H7 (cell line): Measurements from ENCODE around the gene HSF2. TPM values are rescaled to one million over a fixed set of nuclear protein-coding genes. Genes with fewer than 3 reads are reported as not detected.

Experiments used
- DNase-seq: peaks from one replicate; pipeline ENCODE4 v3.0.0; 2012
- H3K27me3 ChIP-seq: 2 replicates; pipeline ENCODE4 v1.6.0; 2011; ENCODE audit warnings: mild to moderate bottlenecking, low read length; ENCODE audit not compliant: control insufficient read depth, insufficient read depth
- H3K36me3 ChIP-seq: replicated peaks from 2 replicates; pipeline ENCODE4 v1.5.1; 2011; ENCODE audit warnings: low read length; ENCODE audit not compliant: control insufficient read depth, insufficient read depth
- H3K4me3 ChIP-seq: 2 replicates; pipeline ENCODE4 v1.5.1; 2011; ENCODE audit warnings: low read depth, mild to moderate bottlenecking, control low read depth, low read length, moderate library complexity; ENCODE audit not compliant: insufficient read depth
- total RNA-seq: library from RNA; depleted of rRNA; stranded (reverse); fragments of >200 nt; shearing (Covaris generic); gene quantifications from 2 replicates; pipeline ENCODE4 v1.2.3, GENCODE V29; 2014

Gene HSF2
- total RNA-seq, 1 experiment from 2014 or later: 31.6 TPM

DNA sequence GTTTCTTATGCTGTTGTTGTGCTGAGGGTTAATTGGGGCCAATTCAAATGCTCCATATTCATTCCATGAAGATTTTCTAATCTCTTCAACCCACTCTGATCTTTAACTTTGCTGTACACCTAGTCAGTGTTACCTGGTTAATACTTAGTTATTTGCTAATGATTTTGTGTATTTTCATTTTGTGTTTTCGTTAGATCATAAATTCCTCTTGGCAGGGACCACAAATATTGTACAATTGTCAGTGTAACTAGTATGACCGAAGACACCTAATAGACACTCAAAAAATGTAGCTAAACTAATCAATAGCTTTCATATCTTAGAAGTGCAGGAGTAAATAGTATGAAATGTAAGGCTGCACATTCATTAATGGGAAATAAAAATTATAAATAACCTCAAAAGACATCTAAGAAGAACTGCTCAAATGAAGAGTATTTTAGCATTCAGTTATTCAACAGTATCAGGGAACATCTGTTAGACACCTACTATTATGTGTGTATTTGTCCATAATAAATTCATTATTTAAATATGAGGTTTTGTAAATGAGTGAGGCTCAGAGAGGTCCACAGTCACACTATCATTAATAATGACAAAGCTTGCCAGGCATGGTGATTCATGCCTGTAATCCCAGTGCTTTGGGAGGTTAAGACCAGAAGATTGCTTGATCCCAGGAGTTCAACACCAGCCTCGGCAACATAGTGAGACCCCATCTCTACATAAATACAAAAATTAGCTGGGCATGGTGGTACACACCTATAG, 13.4 kb upstream of the HSF2 start:
- H3K27me3 ChIP-seq: peaks cover 59% of the 10 kb centered on the region
- no peak for DNase-seq
- H3K36me3 ChIP-seq: no peaks in the 10 kb centered on the region
- no peak overlapping the region for H3K4me3 ChIP-seq

DNA sequence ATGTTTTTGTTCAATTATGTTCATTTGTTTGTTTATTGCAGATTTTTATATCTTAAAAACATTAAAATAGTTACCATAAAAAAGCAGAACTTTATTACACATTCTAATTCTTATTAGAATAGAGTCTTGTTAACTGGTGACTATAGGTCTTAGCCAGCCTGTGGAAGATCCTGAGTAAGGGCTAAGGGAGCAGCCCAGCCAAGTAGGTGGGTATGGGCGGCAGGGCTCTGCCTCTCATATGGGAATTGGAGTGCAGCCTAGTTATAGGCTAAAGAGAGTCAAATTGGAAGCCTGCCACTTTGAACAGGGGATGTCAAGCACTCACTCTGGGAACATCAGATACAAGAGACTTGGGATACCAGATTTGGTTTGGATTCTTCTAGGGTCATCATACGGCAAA, 10.5 kb upstream of the HSF2 start:
- DNase-seq: no peak
- Histone ChIP-seq H3K4me3 (no peak overlapping the region), H3K27me3 (peaks cover 80% of the 10 kb centered on the region), H3K36me3 (no peaks in the 10 kb centered on the region)

DNA sequence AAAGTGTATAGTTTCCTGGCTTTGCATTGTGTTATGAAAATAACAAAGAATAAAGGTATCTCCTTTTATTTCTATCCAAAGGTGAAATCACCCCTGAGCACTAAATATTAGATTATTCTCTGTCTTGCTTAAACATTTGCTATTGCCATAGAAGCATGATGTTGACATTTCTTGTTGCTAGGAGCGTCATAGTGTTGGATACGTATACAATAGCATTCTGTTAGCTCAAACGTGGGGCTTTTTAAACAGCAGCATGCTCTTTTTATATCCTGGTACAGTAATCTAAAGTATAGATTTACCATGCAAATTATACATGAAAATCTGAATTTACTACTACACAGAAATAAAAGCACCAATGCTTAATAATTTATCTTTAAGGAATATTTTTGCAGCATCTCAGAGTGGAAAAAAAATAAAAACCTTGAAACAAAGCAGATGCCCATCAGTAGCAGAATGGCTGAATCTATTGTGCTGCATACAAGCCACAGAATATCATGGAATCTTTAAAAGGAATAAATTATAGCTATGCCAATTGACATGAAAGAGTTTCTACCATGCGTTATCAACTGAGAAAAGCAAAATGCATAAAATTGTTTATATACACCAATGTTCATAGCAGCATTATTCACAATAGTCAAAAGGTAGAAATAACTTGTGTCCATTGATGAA, 9.6 kb upstream of the HSF2 start:
- peaks cover 87% of the 10 kb centered on the region for H3K27me3 ChIP-seq
- H3K4me3 ChIP-seq: no peak overlapping the region
- no peaks in the 10 kb centered on the region for H3K36me3 ChIP-seq
- DNase-seq: no peak

DNA sequence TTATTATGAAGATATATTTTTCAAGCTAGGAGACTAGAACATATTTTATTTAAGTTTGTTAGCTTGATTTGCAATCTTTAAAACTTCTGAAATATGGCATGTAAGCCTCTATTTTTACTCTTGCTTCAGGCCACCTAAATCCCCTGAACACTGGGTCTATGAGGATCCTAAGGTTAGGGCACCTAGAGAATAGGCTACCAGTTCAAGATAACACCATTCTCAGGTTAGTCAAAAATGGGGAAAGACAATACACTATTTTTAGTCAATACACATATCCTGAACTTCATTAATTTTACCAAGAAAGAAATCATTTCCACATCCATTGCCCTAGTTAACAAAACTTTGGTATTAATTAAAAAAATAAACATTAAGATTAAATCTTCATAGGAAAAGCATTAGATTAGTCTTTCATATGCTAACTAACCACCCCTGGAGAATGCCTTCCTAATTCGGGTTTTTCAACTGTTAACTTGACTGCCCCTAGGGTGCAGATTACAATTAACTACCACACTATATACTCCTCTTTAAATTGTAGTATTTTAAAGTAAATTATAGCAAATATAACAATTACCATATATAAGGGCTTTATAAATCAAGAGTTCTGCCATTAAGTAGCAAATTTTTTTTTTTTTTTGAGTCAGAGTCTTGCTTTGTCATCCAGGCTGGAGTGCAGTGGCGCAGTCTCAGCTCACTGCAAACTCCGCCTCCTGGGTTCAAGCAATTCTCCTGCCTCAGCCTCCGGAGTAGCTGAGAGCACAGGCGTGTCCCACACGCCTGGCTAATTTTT, 6.7 kb upstream of the HSF2 start:
- H3K4me3 ChIP-seq: no peak overlapping the region
- H3K27me3 ChIP-seq: peaks cover 93% of the 10 kb centered on the region
- H3K36me3 ChIP-seq: no peaks in the 10 kb centered on the region
- peak; percentile 7 for DNase-seq

DNA sequence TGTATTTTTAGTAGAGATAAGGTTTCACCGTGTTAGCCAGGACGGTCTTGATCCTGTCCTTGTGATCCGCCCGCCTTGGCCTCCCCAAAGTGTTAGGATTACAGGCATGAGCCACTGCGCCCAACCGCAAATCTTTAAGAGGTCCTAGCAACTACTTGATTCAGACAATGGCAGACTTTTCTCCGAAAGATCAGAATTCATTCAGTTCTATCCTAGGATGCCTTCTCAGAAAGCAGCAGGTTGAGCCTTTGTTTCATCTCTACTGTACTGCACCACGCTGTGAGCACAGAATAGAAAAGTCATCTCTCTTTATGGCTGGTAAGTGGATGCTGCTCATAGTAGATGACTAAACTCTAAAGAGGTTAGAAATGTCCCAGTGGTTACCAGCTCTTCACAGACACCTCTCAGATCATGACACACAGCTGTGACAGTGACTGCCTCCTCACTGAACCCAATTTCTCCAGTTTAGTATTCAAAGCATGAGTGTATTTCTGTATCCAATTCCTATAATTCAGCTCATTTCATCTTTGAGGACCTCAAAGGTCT, 6.0 kb upstream of the HSF2 start:
- Histone ChIP-seq H3K27me3 (peaks cover 90% of the 10 kb centered on the region), H3K36me3 (no peaks in the 10 kb centered on the region), H3K4me3 (no peak overlapping the region)
- no peak for DNase-seq

DNA sequence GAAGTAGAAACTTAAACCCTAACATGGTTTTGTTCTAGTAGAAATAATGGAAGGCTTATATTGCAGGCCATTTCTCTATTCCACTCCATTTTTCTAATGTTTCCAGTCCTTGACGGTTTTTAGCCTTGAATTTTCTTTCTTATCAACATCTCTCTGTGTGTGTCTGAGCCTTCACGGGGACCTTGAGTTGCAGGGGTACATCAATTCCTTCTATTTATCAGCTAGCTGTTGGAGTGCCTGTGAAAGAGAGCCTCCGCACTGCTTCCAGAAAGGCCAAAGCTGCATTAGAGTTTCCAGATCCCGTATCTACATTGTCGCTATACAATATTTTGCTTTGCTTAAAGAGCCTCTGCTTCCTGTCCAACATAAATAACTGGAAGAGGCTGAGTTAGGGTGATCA, 5.4 kb upstream of the HSF2 start:
- Histone ChIP-seq H3K4me3 (no peak overlapping the region), H3K36me3 (no peaks in the 10 kb centered on the region), H3K27me3 (peaks cover 84% of the 10 kb centered on the region)
- DNase-seq: no peak

DNA sequence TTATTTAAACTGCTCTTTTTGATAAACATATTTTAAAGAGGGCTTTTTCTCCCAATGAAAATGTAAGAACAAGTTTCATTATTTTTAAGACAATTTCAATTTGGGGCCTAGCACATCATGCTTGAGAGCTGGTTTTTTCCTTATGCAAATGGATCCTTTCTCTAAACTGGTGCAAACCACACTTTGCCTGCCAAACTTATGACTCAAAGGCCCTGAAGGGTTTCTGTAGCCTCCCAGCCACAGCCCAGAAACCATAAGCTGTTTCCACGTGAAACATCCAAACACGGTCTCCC, 451 bp upstream of the HSF2 start:
- peaks cover 47% of the 10 kb centered on the region for H3K27me3 ChIP-seq
- DNase-seq: no peak
- no peaks in the 10 kb centered on the region; the same call in 1 of the 2 replicates for H3K36me3 ChIP-seq
- 0 out of 2 replicates have a peak overlapping the region, but pooled peaks have one; percentile 9 for H3K4me3 ChIP-seq

DNA sequence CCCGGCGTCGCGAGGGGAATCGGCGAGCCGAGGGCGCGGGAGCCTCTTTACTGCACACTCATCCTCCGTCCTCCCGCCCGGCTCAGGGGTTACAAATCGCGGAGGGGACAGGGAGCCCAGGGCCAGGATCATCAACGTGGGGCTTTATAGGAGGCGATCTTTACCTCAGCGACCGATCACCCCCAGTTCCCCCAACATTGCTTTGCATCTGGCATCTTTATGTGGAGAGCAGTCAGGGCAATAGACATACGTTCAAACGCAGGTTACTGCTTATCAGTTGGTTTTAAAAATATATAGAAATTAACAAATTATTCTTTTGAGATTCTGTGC, 634 bp downstream of the HSF2 start:
- Histone ChIP-seq H3K27me3 (peaks cover 37% of the 10 kb centered on the region), H3K4me3 (peak overlapping the region; percentile 98), H3K36me3 (no peaks in the 10 kb centered on the region; the same call in 1 of the 2 replicates)
- no peak for DNase-seq

DNA sequence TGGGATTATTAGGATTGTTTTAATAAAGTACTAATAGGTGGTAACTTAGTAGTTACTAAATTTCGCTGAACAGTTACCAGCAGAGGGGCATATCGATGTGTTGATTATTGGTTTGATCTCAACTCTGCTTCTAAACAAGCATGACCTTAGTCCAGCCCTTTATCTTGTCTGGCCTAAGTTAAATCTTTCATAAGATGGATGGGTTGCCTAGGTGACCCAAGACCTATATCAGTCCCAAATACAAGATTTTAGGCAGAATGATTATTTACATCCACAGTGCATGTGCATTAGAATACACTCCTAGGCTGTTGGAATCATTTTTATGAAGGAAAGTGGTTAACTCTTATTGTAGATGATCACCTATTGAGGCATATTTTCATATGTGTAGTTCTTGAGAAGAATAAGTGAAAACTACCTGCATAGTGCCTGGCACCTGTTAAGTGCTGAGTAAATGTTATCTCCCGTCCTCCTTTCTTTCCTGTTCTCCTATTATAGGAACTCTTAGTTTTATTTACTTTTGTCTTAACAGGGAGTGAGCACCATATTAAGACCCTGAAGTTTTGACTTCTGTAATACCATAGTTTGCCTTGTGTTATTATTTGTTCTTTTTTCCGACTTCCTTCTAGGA, 1.1 kb downstream of the HSF2 start:
- Histone ChIP-seq H3K27me3 (peaks cover 32% of the 10 kb centered on the region), H3K36me3 (no peaks in the 10 kb centered on the region; the same call in 1 of the 2 replicates)
- DNase-seq: no peak

DNA sequence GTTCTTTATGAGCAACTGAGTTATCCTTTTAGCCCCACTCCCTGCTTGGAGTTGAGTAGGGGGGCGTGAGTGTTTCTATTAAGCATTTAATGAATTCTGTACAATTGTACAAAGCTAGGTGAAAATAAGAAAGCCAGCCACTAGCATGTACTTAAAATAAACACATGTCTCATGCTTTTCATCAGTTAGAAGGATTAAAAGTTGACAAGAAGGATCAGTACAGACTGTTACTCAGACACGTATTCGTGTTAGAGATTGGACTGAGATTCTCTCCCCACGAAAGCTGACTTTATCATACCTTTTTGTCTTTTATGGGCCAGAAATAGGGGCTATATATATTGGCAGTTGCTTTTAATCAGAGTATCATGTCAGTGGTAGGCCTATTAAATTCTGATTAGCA, 1.7 kb downstream of the HSF2 start:
- no peak for DNase-seq
- peaks cover 26% of the 10 kb centered on the region for H3K27me3 ChIP-seq
- H3K4me3 ChIP-seq: no peak overlapping the region
- no peaks in the 10 kb centered on the region; the same call in 1 of the 2 replicates for H3K36me3 ChIP-seq

More for the DNA sequence above, 1.1 kb downstream of the HSF2 start:
- peak overlapping the region; percentile 98; the same call in 1 of the 2 replicates for H3K4me3 ChIP-seq

DNA sequence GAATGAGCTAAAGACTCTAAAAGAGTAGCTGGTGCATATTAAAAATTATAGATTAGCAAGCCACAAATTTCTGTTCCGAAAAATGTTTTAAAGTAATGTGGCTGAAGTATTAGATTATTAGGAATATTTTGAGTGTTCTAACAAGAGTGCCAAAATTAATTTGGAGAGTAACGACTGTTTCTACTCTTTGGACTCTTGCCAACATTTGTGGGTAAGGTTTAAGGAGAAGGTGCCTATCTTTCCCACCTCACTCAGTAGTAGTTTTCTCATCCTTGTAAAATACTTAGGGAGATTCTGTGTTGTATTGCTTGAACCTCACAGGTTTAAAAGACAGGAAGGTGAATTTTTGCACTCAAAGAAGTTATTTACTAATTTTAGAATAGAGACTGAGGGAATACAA, 5.0 kb downstream of the HSF2 start:
- Histone ChIP-seq H3K4me3 (no peak overlapping the region), H3K27me3 (peaks cover 7% of the 10 kb centered on the region), H3K36me3 (no peaks in the 10 kb centered on the region; the same call in 1 of the 2 replicates)
- DNase-seq: no peak

DNA sequence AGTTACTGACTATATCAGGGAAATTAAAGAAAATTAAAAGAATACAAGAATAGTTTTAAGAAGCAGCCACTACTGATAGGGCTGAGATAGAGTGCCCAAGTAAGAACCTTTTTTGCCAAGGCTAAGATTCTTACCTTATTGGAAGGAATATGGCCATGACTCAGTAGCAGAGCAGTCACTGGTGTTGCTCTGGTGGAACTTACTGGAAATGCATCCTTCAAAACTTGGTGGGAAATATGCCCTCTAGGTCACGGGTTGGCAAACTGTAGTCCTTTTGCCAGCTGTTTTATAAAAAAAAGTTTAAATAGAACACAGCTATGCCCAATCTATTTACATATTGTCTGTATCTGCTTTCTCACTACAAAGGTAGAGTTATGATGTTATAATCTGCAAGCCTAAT, 6.0 kb downstream of the HSF2 start:
- DNase-seq: no peak
- no peak overlapping the region for H3K4me3 ChIP-seq
- H3K36me3 ChIP-seq: no peaks in the 10 kb centered on the region; the same call in 1 of the 2 replicates
- H3K27me3 ChIP-seq: peaks cover 3% of the 10 kb centered on the region

DNA sequence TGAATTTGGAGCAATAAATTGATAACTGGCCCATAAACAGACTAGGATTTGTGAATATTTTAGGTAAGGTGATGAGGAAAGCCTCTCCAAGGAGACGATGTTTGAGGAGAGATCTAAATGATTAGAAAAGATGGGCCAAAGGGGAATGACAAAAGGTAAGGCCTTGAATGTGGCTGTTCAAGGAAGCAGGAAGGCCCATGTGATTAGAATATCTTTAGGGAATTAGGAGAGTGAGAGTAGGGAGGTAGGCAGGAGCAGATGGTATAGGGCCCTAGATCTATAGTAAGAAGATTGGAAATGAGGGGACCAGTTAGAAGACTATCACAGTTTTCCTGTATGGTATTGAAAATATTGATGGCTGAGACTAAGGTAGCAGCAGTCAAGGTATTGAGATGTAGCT, 6.7 kb downstream of the HSF2 start:
- DNase-seq: no peak
- Histone ChIP-seq H3K4me3 (no peak overlapping the region), H3K36me3 (no peaks in the 10 kb centered on the region; the same call in 1 of the 2 replicates), H3K27me3 (no peaks in the 10 kb centered on the region)

DNA sequence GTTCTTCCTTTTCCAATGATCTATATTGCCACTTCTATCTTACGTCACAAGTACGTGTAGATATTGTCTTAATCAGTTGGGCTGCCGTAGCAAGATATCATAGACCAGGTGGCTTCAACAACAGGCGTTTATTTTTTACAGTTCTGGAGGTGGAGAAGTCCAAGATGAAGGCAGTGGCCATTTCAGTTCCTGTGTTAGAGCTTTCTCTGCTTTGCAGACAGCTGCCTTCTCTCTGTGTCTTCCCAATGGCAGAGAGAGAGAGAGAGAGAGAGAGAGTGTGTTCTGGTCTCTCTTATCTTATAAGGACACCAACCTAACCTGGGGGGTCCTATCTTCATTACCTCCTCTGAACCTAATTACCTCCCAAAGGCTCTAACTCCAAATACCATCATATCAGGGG, 8.3 kb downstream of the HSF2 start:
- DNase-seq: no peak

More for the DNA sequence above, 8.3 kb downstream of the HSF2 start:
- no peaks in the 10 kb centered on the region for H3K27me3 ChIP-seq
- H3K4me3 ChIP-seq: no peak overlapping the region
- no peaks in the 10 kb centered on the region; the same call in 1 of the 2 replicates for H3K36me3 ChIP-seq
